Bronchial epithelial cell (primary cell): ENCODE data around the gene PRKCB. TPM values are rescaled to one million over a fixed set of nuclear protein-coding genes. Genes with fewer than 3 reads are reported as not detected.

Source experiments
- DNase-seq: peaks from one replicate; pipeline ENCODE4 v3.0.0-alpha.2; 2010; ENCODE audit warnings: low read depth
- FAIRE-seq: peaks from 2 replicates; lab custom pipeline; 2011; peaks lifted over from hg19 to GRCh38; lab: Jason Lieb, UNC
- H3K27me3 ChIP-seq: 2 replicates; pipeline ENCODE4 v1.5.1; 2011; ENCODE audit warnings: low read length; ENCODE audit not compliant: control insufficient read depth, insufficient read depth
- H3K36me3 ChIP-seq: 2 replicates; pipeline ENCODE4 v1.5.1; 2011; ENCODE audit warnings: low read length; ENCODE audit not compliant: control insufficient read depth, insufficient read depth
- H3K4me3 ChIP-seq: 2 replicates; pipeline ENCODE4 v1.5.1; 2011; ENCODE audit warnings: mild to moderate bottlenecking, low read depth, low read length, control low read depth
- total RNA-seq: library from RNA; depleted of rRNA; stranded (reverse); fragments of >200 nt; gene quantifications from 2 replicates; pipeline ENCODE4 v1.2.1, GENCODE V29; 2014
- TF ChIP-seq, protein P1 (sequence below): IDR thresholded peaks from 2 replicates; pipeline ENCODE4 v1.5.1; 2011; ENCODE audit warnings: mild to moderate bottlenecking, moderate library complexity, low read length, control low read depth, inconsistent platforms; ENCODE audit not compliant: insufficient read depth, severe bottlenecking

The PRKCB gene
- total RNA-seq, 1 donor from 2014 or later, result not detected

DNA sequence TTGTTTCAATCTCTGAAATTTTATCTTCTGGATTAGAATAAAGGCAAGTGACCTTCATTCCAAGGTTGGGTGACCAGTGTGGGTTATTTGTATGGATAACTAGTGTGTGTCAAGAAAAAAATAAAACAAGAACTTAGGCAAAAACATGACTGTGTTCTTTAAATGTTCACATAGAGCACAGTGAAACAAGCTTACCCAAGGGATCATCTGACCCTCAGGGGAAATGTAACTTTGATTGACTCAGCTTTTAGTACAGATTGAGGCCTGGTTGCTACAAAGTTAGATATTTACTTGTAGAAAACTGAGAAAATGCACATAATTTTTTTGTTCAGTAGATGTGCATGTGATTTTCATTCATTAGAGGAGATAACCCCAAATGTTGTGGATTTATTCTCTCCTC is 427.0 kb downstream of the PRKCB start:
- DNase-seq, result no peak
- no peak overlapping the region for H3K4me3 ChIP-seq
- H3K27me3 ChIP-seq, result no peaks in the 10 kb centered on the region
- FAIRE-seq, result no peak
- TF ChIP-seq, protein P1, sequence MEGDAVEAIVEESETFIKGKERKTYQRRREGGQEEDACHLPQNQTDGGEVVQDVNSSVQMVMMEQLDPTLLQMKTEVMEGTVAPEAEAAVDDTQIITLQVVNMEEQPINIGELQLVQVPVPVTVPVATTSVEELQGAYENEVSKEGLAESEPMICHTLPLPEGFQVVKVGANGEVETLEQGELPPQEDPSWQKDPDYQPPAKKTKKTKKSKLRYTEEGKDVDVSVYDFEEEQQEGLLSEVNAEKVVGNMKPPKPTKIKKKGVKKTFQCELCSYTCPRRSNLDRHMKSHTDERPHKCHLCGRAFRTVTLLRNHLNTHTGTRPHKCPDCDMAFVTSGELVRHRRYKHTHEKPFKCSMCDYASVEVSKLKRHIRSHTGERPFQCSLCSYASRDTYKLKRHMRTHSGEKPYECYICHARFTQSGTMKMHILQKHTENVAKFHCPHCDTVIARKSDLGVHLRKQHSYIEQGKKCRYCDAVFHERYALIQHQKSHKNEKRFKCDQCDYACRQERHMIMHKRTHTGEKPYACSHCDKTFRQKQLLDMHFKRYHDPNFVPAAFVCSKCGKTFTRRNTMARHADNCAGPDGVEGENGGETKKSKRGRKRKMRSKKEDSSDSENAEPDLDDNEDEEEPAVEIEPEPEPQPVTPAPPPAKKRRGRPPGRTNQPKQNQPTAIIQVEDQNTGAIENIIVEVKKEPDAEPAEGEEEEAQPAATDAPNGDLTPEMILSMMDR, result no peak
- H3K36me3 ChIP-seq, result no peaks in the 10 kb centered on the region

Other genes with a start within 250 kb of the PRKCB start
- 102 and 123 TPM in 2 replicates for gene NDUFAB1, start 239.7 kb upstream of the PRKCB start, total RNA-seq
- gene PALB2, start 194.7 kb upstream of the PRKCB start, total RNA-seq, result 9.7 TPM in 2 replicates
- 47.0 and 51.6 TPM in 2 replicates for gene DCTN5, start 194.5 kb upstream of the PRKCB start, total RNA-seq
- gene PLK1, start 157.1 kb upstream of the PRKCB start, total RNA-seq, result 1.0 and 1.3 TPM in 2 replicates
- gene ERN2, start 122.8 kb upstream of the PRKCB start, total RNA-seq, result 0.26 and 2.2 TPM in 2 replicates
- gene CHP2, start 81.0 kb upstream of the PRKCB start, total RNA-seq, result 0.26 and 0.38 TPM in 2 replicates